HG03565 (cell line): Measurements from ENCODE around the gene AGMAT.
A peak's percentile ranks its signal among the peaks of the same experiment; 100 is the strongest.

Experiments used
- ATAC-seq: cut with Tn5 transposase; IDR thresholded peaks from one replicate; pipeline ENCODE4 v1.9.1; 2021; ENCODE audit warnings: mild to moderate bottlenecking, moderate library complexity; ENCODE audit not compliant: unreplicated experiment

The AGMAT gene

DNA sequence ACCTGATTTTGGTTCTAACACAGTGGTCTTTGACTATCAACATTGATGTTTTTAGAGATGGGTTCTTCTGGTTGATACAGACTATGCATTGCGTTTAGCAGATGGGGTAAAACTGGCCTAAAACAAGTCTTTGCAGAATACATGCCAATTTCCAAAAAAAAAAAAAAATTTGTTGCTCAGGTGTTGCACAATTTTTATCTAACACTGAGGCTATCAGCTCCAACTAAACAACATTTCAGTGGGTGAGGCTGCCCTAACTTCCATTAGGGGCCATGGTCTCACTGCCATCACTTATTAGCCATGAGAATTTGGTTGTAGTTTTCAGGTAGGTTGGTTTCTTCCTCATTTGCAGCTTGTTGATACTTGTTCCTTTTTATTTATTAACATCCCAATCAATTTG lies 14.0 kb downstream of the AGMAT start:
- no peak for ATAC-seq

GRCh38 chr1:15568387-15569073 lies 16.3 kb downstream of the AGMAT start:
- ATAC-seq: no peak

DNA sequence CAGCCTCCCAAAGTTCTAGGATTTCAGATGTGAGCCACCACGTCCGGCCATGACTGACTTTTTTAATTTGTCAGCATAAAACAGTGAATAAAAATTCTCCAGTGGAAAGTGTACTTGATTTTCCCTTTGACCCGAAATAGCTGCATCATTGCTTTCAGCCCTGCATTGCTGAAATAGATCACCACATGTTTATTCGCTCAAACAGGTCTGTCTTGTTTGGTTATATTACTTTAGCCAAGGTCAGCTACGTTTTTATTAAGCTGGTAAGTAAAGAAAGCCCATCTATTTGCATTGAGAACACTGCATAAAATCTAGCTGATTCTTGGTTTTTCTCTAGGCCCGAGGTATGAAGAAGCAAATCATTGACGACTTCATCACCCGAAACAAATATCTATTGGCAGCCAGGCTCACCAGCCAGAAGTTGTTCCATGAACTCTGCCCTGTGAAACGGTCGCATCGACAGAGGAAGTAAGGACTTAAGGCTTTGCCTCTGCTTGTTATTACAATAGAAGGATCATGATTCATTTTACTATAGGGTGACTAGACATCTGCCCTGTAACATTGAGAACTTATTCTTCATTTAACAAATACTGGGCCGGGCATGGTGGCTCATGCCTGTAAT lies 25.6 kb downstream of the AGMAT start:
- no peak for ATAC-seq

DNA sequence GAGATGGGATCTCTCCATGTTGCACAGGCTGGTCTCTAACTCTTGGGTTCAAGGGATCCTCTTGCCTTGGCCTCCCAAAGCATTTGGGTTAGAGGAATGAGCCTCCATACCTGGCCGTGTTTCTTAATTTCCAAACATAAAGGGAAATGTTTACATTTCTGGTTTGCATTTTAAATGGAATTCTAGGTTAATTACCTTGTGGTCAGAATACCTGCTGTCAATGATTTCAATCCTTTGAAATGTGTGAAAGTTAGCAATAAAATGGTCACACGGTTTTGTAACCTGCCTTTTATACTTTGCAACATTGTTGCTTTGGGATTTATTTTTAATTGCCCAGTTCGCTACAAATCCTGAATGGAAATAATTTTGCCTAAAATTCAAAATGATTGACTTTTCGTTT lies 26.3 kb downstream of the AGMAT start:
- ATAC-seq: no peak

- no peak for ATAC-seq
These were observed 27.3 kb downstream of the AGMAT start for GRCh38 chr1:15557594-15557993.

GRCh38 chr1:15557008-15557407 lies 27.8 kb downstream of the AGMAT start:
- ATAC-seq: no peak

GRCh38 chr1:15550573-15550972 lies 34.3 kb downstream of the AGMAT start:
- no peak for ATAC-seq

GRCh38 chr1:15546641-15547040 lies 38.2 kb downstream of the AGMAT start:
- no peak for ATAC-seq

DNA sequence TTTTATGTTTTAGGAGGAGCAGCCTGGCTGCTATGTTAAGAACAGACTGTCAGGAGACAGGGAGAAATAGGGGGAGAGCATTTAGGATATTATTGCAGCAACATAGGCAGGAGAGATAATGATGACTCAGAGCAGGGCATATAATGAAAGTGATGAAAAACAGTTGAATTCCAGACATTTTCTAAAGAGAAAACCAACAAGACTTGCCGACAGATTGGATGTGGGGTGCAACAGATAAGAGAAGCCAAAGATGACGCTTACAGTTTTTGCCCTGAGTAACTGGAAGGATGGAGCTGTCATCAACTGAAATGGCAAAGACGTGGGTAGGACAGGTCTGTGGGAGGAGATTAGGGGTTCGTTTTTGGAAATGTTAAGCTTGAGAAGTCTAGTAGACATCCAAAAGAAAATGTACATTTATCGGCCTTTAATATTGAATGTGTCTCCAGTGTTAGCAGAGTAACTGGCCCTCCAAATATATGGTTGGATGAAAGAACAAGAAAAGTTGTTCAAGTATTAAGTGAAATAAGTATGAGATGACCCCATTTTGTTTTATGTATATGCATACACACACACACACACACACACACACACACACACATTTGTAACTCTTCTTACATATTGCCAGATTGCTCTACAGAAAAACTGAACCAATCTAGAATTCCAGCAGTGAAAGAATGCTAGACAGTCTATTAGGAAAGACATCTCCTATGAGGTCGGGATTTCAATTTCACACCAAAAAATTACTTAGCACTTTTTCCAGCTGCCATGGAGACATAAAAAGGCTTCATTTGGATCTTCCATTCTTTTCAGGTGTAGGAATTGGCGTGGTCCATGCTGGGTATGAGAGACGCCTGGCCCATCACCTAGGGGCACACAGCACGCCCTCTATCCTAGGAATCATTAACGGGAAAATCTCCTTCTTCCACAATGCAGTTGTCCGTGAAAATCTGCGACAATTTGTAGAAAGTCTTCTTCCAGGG lies 41.0 kb downstream of the AGMAT start:
- no peak for ATAC-seq

DNA sequence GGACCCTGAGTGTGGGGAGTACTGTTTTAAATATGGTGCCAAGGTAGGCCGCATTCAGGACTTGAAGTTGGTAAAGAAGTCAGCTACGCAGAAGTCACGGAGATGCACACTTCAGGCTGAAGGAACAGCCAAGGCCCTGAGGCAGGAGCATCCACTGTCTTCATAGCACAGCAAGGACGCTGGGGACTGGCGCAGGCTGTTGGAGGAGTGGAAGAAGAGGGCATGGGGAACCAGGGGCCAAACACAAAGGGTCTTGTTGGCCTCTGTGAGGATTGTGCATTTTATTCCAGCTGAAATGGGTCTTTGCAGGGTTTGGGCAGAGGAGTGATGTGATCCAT lies 41.6 kb downstream of the AGMAT start:
- no peak for ATAC-seq

DNA sequence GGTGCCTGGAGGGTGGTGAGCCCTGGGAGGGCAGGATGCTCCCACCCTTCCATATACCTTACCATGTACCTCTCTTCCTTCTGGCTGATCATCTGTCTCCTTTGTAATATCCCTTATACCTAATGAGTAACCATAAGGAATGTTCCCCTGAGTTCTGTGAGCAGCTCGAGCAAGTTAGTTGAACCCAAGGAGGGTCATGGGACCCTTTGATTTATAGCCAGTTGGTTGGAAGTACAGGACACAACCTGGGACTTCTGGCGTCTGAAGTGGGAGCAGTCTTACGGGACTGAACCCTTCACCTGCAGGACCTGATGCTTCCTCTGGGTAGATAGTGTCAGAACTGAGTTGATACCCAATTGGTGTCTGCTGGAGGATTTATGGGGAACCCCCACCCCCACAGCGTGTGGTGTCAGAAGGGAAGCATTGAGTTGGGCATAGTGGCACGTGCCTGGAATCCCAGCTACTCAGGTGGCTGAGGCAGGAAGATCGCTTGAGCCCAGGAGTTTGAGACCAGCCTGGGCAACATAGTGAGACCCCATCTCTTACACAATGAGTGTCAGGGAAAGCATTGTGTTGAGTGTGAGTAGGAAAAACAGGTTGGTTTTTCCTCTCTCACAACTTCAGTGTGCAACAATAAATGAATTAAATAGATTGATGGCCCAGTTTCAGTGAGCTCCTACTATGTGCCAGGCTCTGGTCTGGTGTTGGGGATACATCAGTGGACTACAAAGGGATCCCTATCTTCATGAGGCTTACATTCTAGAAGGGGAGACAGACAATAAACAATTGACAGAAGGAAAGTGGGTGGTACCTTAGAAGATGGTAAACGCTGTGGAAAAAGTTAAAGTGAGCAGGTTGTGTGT lies 42.2 kb downstream of the AGMAT start:
- no peak for ATAC-seq

DNA sequence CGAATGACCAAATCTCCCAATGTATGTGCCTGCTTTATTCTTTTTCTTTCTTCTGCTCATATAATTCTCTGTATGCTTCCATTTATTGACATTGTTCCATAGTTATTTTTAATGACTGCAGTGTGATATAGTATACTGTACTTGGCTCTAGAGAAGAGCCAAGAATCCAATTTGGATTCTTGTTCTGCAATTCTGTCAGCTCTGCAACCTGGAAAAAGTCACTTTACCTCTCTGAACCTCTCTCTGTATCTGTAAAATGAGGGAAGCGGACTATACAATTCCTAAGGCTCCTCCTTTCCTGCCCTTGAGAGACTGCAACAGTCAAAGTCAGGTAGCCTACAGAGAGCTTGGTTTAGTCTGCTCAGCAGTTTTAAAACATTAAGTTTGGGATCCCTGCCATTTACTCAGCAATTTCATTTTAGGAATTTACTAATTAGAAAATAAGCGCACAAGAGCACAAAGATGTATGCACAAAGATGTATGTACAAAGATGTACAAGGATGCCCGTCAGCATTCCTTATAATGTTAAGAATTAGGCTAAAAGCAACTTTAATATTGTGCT lies 43.5 kb downstream of the AGMAT start:
- no peak for ATAC-seq

DNA sequence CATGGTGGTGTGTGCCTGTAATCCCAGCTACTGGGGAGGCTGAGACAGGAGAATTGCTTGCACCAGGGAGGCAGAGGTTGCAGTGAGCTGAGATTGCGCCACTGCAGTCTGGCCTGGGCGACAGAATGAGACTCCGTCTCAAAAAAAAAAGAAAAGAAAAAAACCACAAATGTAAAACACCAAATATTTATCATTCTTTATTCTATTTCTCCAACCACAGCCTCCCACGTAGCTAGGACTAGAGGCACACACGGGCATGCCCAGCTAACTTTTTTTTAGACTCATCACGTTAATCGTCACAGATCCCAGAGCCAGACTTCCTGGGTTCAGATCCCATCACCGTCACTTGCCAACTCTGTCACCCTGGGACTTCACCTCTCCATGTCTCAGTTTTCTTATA lies 44.7 kb downstream of the AGMAT start:
- no peak for ATAC-seq

- ATAC-seq: no peak
These were observed 46.1 kb downstream of the AGMAT start for GRCh38 chr1:15538771-15539170.

GRCh38 chr1:15531682-15532081 lies 53.2 kb downstream of the AGMAT start:
- no peak for ATAC-seq

DNA sequence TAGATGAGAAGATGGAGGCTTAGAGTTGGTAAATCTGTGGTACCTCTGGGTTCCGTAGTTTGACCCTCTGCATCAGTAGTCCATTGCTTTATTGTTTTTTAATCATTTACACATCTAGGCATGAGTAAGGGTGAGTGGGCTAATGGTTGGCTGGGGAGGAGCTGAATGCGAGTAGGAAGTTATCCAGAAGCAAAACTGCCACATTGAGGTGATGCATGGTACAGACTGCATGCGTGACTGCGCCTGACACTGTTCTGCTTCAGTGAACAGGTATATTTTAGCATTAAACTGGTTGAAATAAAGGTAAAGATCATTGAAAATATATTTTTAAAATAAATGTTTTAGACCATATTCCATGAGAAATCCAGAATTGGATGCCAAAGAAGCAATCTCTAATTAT lies 53.8 kb downstream of the AGMAT start:
- ATAC-seq: no peak

DNA sequence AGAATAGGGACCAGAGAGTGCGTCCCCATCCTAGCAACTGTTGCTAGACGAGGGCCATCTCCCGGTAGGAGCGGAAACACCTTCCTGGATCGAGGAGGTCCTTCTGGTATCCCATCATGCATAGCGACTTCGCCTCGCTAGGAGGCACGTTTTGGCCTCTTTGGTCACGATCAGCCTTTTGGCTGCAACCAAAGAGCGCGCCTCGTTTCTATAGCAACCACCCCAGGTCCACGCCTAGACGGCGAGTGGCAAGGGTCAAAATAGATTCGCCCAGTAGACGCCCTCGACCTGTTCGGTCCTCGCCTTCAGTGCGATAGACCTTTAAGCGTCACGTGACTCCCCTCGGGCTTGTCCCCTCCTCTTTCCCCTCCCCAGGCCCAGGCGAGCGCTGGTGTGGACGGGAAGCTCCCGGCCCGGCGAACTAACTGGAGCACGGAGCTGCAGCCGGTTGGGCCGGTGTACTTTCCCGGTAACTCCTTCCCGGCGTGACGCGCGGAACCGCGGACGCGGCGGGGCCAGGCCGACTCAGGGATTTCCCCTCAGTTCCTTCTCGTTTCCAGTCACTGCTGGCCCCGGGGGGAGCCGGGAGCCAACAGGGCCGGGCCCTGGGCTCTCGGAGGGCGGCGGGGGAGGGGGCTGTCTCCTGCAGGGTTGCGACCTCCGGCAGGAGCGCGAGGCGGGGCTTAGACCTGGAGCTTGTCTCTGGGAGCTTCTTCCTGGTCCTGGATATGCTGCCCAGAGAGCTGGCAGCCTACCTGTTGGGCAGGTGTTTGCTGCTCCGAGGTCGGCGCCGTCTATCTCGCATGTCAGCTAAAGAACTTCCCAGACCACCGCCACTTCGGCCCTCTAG lies 58.1 kb downstream of the AGMAT start, which contains the start of gene DNAJC16:
Gene DNAJC16, plus strand, starts transcription at position 359 of the 850 bp plus-strand sequence. CDS start 2,258 bp downstream, outside the sequence.
- peak; percentile 58 for ATAC-seq

- ATAC-seq: no peak
These were observed 58.8 kb downstream of the AGMAT start for GRCh38 chr1:15526021-15526489.
